Occipital lobe (tissue), 2 donors: ENCODE measurements around the gene PAFAH1B1. TPM values are rescaled to one million over a fixed set of nuclear protein-coding genes. Genes with fewer than 3 reads are reported as not detected.
A peak's percentile ranks its signal among the peaks of the same experiment; 100 is the strongest.
"Not testable (repeated sequence)": the region's sequence is repeated elsewhere in the genome, so short reads cannot be mapped to it uniquely, and the experiment has no call there.

Experiments used
- DNase-seq: peaks from one replicate; lab custom pipeline; 2025; lab: John Stamatoyannopoulos, UW
- total RNA-seq: library from RNA; depleted of rRNA; stranded (reverse); fragments of >200 nt; gene quantifications from one replicate; pipeline ENCODE4 v1.2.3, GENCODE V29; 2014

Gene PAFAH1B1
- total RNA-seq = 292 TPM

GRCh38 chr17:2592971-2593820 lies at the start of gene PAFAH1B1:
TSS of gene PAFAH1B1 (plus strand) at chr17:2593654. CDS start at chr17:2638289, 44,635 bp downstream.
- DNase-seq = peak; percentile 86

GRCh38 chr17:2545393-2545792 lies 48.1 kb upstream of the PAFAH1B1 start:
- DNase-seq = no peak

GRCh38 chr17:2547176-2547575 lies 46.3 kb upstream of the PAFAH1B1 start:
- DNase-seq = no peak

GRCh38 chr17:2548026-2548425 lies 45.4 kb upstream of the PAFAH1B1 start:
- not testable (repeated sequence) for DNase-seq

DNA sequence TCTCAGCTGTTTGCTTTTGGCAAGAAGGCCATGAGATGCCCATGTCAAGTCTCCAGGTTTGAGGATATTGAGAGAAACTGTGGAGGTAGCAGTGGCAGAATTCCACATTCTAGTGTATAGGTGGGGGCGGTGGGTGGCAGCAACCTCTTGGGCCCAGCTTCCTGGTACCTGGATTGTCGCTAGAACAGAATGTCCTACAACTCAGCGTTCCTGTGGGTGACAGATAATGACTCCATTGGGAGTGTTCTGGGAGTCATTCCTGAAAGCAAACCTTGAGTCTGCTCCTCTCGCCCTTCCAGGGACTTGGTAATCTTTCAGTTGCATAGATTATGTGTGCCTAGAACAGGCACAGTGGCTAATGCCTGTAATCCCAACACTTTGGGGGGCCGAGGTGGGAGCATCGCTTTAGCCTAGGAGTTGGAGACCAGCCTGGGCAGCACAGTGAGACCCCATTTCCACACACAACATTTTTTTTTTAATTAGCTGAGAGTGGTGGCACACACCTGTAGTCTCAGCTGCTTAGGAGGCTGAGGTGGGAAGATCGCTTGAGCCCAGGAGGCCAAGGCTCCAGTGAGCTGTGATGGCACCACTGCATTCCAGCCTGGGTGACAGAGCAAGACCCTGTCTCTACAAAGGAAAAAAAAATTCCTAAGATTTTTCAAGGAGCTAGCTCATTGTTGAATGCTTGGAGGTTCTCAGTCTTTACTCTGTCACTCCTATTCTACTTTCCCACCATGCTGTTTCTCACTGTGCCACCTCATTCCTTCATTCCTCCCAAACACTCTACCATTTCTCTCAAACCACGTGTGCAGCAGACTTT lies 43.9 kb upstream of the PAFAH1B1 start:
- no peak for DNase-seq

- DNase-seq = no peak
These were observed 42.0 kb upstream of the PAFAH1B1 start for GRCh38 chr17:2551493-2551892.

GRCh38 chr17:2551928-2552327 lies 41.5 kb upstream of the PAFAH1B1 start:
- DNase-seq = no peak

DNA sequence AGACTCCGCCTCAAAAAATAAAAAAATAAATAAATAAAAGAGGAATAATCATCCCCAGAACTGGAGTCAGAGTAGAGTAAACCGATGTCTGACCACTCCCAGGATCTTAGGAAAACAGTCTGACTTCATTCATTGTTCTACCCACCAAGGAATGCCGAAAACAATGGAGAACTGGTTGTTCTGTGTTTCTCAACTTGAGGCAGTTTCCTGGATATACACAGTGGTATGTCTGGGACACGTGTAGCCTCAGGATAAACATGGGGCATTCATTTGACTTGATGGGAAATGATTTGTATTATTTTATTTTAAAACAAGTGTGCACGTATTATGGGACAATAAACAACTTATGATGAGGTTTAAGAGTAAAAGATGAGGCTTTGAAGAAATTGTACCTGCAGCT lies 32.8 kb upstream of the PAFAH1B1 start:
- DNase-seq = no peak

DNA sequence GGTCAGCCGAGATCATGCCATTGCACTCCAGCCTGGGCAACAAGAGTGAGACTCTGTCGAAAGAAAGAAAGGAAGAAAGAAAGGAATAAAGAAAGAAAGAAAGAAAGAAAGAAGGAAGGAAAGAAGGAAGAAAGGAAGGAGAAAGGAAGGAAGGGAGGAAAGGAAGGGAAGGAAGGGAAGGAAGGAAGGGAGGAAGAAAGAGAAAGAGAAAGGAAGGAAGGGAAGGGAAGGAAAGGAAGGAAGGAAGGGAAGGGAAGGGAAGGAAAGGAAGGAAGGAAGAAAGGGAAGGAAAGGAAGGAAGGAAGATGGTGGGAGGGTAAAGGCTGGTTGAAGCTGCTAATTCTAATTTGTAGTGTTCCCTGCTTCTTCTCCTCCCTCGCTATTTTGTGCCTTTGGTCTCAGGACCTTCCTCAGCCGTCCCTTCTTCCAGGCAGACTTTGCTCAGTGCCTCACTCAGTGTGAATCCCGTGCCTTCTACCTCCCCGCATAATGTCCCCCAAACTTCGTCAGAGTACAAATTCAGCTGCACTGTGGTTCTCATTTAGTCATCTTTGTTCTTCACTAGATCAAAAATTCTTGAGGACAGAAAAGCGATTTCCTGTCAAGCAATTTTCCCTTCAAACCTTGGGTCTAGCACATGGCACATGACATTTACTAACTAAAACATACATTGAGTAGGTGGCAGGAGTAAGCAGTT lies 31.1 kb upstream of the PAFAH1B1 start:
- no peak for DNase-seq

DNA sequence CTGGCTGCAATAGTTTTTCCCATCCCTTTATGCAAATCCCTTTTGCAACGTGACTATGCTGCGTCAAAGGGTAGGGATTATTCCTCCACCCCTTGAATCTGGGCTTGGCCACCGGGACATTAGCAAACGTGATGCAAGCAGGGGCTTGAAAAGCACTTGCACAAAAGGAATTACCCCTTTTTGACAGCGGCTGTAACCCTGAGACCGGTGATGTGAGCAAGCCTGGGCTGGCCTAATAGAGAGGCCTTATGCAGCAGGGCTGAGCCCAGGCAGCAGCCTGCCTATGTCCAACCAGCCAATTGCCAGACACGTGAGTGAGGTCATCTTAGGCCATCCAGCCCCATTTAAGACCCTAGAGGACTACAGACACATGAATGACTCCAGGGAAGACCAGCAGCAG lies 30.4 kb upstream of the PAFAH1B1 start:
- no peak for DNase-seq

GRCh38 chr17:2563543-2563942 lies 29.9 kb upstream of the PAFAH1B1 start:
- no peak for DNase-seq

GRCh38 chr17:2564877-2565276 lies 28.6 kb upstream of the PAFAH1B1 start:
- DNase-seq = no peak

- DNase-seq = no peak
These were observed 27.4 kb upstream of the PAFAH1B1 start for GRCh38 chr17:2566056-2566455.

DNA sequence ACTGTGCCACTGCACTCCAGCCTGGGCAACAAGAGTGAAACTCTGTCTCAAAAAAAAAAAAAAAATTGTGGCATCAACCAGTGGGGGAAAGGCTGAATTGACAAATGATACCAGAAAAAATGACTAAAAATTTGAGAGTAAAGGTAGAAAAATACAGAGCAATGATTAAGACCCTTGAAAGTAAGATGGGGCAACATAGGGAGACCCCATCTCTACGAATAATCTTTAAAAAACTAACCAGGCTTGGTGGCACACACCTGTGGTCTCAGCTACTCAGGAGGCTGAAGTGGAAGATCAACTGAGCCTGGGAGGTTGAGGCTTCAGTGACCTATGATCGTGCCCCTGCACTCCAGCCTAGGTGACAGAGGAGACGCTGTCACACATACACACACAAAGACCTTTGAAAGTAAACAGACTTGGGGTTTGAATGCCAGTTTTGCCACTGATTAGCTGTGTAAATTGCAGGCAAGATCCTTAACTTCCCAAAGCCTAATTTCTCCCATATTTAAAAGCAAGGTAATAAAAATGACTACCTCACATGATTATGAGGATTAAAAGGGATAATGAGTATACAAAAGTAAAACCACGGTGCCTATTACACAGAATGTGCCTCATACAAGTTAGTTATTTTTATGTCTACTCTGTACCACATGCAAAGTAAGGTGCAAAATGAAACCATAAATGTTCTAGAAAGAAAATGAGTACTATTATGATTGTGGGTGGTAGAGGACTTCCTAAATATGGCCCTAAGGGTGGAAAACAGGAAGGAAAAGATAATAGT lies 21.7 kb upstream of the PAFAH1B1 start:
- no peak for DNase-seq

DNA sequence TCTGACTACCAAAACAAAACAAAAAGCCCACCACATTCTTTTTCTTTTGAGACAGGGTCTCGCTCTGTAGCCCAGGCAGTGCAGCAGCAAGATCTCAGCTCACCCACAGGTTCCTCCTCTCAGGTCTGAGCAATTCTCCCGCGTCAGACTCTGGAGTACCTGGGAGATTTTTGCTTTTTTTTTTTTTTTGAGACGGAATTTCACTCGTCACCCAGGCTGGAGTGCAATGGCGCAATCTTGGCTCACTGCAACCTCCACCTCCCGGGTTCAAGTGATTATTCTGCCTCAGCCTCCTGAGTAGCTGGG lies 21.2 kb upstream of the PAFAH1B1 start:
- DNase-seq = not testable (repeated sequence)

GRCh38 chr17:2580151-2580550 lies 13.3 kb upstream of the PAFAH1B1 start:
- DNase-seq = no peak

- DNase-seq = peak; percentile 13
These were observed 12.8 kb upstream of the PAFAH1B1 start for GRCh38 chr17:2580661-2581060.

DNA sequence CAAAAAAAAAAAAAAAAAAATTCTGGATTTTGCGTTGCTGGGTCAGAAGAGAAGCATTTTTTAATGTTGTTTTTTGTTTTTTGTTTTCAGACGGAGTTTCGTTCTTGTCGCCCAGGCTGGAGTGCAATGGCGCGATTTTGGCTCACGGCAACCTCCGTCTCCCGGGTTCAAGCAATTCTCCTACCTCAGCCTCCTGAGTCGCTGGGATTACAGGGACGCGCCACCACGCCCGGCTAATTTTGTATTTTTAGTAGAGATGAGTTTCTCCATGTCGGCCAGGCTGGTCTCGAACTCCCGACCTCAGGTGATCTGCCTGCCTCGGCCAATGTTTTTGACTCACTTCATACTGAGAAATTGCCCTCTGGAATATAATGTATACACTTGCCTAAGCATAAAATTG lies 11.0 kb upstream of the PAFAH1B1 start:
- DNase-seq = no peak

DNA sequence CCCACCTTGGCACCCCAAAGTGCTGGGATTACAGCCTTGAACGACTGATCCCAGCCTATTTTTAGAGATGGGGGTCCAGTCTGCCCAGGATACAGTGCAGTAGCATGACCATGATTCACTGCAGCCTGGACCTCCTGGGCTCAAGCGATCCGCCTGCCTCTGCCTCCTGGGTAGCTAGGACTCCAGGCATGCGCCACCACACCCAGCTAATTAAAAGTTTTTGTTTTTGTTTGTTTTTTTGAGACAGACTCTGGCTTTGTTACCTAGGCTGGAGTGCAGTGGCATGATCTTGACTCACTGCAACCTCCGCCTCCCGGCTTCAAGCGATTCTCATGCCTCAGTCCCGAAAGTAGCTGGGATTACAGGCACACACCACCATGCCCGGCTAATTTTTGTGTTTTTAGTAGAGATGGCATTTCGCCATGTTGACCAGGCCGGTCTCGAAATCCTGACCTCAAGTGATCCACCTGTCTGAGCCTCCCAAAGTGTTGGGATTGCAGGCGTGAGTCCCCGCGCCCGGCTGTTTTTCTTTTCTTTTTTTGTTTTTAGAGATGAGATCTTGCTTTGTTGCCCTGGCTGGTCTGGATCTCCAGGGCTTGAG lies 2.3 kb upstream of the PAFAH1B1 start:
- DNase-seq = no peak

DNA sequence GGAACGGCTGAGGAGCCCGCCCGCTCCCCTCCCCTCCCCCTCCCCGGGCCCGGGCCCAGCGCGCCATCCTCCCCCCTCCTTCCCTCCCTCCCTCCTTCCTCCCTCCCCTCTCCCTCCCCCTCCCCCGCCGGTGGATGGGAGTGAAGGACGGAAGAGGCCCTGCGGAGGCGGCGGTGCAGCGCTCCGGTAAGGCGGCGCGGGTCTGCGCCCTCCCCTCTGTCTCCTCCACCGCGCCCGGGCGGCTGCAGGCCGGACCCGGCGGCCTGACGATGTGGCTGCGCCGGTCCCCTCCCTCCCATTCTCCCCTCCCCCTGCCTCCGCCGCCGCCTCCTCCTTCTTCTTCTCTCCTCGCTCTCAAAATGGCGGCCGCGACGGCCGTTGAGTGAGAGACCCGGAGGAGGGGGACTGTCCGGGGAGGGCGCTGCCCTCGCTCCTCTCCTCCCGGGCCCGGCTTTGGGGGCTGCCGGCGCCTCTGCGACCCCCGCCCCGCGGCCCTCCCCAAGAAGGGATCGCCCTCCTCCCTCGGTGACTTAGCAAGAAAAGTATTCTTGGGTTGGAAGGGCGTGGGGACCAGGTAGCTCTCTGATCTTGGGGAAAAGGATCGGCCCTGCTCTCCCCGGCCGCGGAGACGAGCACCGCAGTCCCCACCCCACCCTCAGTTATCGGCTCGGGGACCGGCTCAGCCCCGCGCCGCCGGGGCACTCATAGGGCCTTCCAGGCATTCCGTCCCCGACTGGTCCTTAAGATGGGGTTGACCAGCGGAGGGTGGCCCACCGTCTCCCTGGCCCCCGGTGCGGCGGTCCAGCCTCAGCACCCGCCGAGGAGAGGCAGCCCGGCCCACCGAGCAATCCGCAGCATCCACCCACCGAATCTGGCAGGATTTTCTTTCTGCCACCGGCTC lies 617 bp downstream of the PAFAH1B1 start:
- peak; percentile 76 for DNase-seq
